HUES48 (cell line): ENCODE measurements around the gene PXK.
"Not testable (repeated sequence)": the region's sequence is repeated elsewhere in the genome, so short reads cannot be mapped to it uniquely, and the experiment has no call there.

ENCODE experiments used
- H3K27ac ChIP-seq: one replicate; pipeline ENCODE4 v1.7.0; 2013; ENCODE audit warnings: low read depth, low read length, inconsistent platforms
- H3K27me3 ChIP-seq: 2 replicates; pipeline ENCODE4 v1.6.1; 2013; ENCODE audit warnings: mild to moderate bottlenecking, low read length; ENCODE audit not compliant: control insufficient read depth, insufficient read depth
- H3K36me3 ChIP-seq: 2 replicates; pipeline ENCODE4 v1.6.1; 2013; ENCODE audit warnings: low read length; ENCODE audit not compliant: control insufficient read depth, insufficient read depth
- H3K4me1 ChIP-seq: 2 replicates; pipeline ENCODE4 v1.6.1; 2013; ENCODE audit warnings: mild to moderate bottlenecking, low read length; ENCODE audit not compliant: control insufficient read depth, insufficient read depth
- H3K4me3 ChIP-seq: 2 replicates; pipeline ENCODE4 v1.5.1; 2013; ENCODE audit warnings: mild to moderate bottlenecking, low read depth, low read length
- H3K9ac ChIP-seq: 2 replicates; pipeline ENCODE4 v1.6.1; 2013; ENCODE audit warnings: mild to moderate bottlenecking, low read depth, low read length, moderate library complexity
- H3K9me3 ChIP-seq: 2 replicates; pipeline ENCODE4 v1.6.1; 2013; ENCODE audit warnings: low read length; ENCODE audit not compliant: control insufficient read depth, insufficient read depth

Gene PXK

GRCh38 chr3:58434511-58434910, 101.8 kb downstream of the PXK start:
- Histone ChIP-seq H3K27me3 (no peaks in the 10 kb centered on the region), H3K9me3 (no peaks in the 10 kb centered on the region), H3K36me3 (peaks cover 27% of the 10 kb centered on the region), H3K9ac (peak overlapping the region; percentile 21), H3K27ac (peak overlapping the region; percentile 70), H3K4me1 (peaks cover 22% of the 10 kb centered on the region), H3K4me3 (peak overlapping the region; percentile 34)

DNA sequence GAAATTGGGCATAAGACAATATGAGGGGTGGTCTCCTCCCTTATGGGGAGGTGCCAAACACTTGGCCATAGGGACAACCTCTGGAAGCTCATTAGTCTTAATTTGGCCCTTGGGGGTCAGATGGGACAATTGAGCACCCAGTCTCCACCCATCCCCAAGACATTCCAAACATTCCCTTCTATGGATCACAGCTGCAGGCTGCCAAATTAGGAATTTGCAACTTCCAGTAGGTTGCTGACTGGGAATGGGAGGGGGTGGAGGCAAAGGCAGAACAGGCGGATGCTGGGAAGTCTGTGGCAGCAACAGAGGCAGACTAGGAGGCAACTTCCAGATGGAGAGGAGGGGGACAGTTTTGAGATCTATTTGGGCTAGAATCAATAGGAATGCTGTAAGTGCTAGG, 102.3 kb downstream of the PXK start:
- Histone ChIP-seq H3K4me1 (peaks cover 22% of the 10 kb centered on the region), H3K9ac (no peak overlapping the region), H3K27ac (peak overlapping the region; percentile 70), H3K9me3 (no peaks in the 10 kb centered on the region), H3K4me3 (no peak overlapping the region; the same call in 1 of the 2 replicates), H3K27me3 (no peaks in the 10 kb centered on the region), H3K36me3 (peaks cover 23% of the 10 kb centered on the region)

GRCh38 chr3:58437276-58437675, 104.6 kb downstream of the PXK start:
- H3K36me3 ChIP-seq, H3K9ac ChIP-seq, H3K4me3 ChIP-seq, H3K27me3 ChIP-seq, H3K9me3 ChIP-seq: not testable (repeated sequence)
- H3K4me1 ChIP-seq: peaks cover 36% of the 10 kb centered on the region
- peak overlapping the region; percentile 61 for H3K27ac ChIP-seq

DNA sequence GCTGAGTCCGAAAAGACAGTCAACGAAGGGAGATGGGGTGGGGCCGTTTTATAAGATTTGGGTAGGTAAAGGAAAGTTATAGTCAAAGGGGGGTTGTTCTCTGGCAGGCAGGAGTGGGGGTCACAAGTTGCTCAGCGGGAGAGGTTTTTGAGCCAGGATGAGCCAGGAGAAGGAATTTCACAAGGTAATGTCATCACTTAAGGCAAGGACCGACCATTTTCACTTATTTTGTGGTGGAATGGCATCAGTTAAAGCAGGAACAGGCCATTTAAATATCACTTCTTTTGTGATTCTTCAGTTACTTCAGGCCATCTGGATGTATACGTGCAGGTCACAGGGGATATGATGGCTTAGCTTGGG, 108.3 kb downstream of the PXK start:
- Histone ChIP-seq H3K4me1 (peaks cover 20% of the 10 kb centered on the region), H3K27ac (peak overlapping the region; percentile 58)
- H3K4me3 ChIP-seq, H3K9ac ChIP-seq, H3K36me3 ChIP-seq, H3K27me3 ChIP-seq, H3K9me3 ChIP-seq: not testable (repeated sequence)

DNA sequence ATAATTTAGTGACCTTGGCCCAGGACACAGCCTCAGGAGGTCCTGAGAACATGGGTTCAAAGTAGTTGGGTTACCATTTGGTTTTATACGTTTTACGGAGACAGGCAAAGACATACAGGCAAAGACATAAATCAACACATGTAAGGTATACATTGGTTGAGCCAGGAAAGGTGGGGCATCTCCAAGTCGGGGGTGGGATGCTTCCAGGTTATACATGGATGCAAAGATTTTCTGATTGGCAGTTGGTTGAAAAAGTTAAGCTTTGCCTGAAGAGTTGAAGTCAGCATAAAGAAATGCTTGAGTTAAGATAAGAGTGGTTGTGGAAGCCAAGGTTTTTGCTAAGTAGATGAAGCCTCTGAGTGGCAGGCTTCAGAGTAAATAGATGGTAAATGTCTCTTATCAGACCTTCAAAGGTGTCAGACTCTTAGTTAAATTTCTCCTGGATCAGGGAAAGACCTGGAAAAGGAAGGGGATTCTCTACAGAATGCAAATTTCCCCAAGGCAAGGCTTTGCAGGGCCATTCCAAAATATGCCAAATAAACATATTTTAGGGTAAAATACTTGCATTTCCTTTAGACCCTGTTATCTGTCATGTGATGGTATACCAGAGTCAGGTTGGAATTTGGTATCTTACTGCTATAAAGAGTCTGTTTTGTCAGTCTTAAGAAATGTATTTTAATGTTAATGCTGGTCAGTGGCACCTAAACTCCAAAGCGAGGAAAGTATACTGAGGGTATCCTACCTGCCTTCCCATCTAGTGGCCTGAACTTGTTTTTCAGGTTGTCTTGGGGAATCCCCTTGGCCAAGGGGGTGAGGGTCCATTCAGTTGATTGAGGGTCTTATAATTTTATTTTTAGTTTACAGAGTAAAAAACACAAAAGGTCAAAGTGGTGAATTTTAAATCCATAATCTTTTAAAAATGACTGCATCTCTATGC, 109.1 kb downstream of the PXK start:
- Histone ChIP-seq H3K27me3 (no peaks in the 10 kb centered on the region), H3K9ac (no peak overlapping the region), H3K9me3 (no peaks in the 10 kb centered on the region), H3K4me1 (peaks cover 20% of the 10 kb centered on the region), H3K4me3 (no peak overlapping the region), H3K27ac (peak overlapping the region; percentile 58), H3K36me3 (no peaks in the 10 kb centered on the region)

GRCh38 chr3:58452176-58452575, 119.5 kb downstream of the PXK start:
- H3K36me3 ChIP-seq: no peaks in the 10 kb centered on the region
- H3K27ac ChIP-seq: no peak overlapping the region
- H3K4me1 ChIP-seq: no peaks in the 10 kb centered on the region
- H3K9me3 ChIP-seq: no peaks in the 10 kb centered on the region; the same call in 1 of the 2 replicates
- H3K9ac ChIP-seq: no peak overlapping the region
- no peak overlapping the region for H3K4me3 ChIP-seq
- H3K27me3 ChIP-seq: no peaks in the 10 kb centered on the region

DNA sequence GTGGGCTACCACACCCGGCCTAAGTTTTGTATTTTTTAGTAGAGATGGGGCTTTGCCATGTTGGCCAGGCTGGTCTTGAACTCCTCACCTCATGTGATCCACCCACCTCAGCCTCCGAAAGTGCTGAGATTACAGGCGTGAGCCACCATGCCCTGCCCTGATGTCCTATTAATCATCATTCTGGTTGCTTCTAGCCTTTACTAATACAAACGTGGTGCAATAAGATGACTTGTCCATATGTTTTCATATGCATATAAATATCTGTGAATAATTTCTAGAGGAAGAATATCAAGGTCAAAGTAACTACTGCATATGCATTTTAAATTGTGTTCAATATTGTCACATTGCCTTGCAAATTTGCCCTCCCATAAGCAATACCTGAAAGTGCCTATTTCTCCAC, 126.5 kb downstream of the PXK start:
- H3K9ac ChIP-seq: no peak overlapping the region
- no peak overlapping the region for H3K27ac ChIP-seq
- no peak overlapping the region for H3K4me3 ChIP-seq
- no peaks in the 10 kb centered on the region for H3K27me3 ChIP-seq
- H3K9me3 ChIP-seq: no peaks in the 10 kb centered on the region; the same call in 1 of the 2 replicates
- H3K4me1 ChIP-seq: peaks cover 5% of the 10 kb centered on the region
- H3K36me3 ChIP-seq: no peaks in the 10 kb centered on the region

GRCh38 chr3:58462829-58463180, 130.1 kb downstream of the PXK start:
- Histone ChIP-seq H3K27ac (peak overlapping the region; percentile 57), H3K36me3 (no peaks in the 10 kb centered on the region), H3K9ac (no peak overlapping the region), H3K4me1 (peaks cover 5% of the 10 kb centered on the region), H3K4me3 (no peak overlapping the region), H3K27me3 (no peaks in the 10 kb centered on the region), H3K9me3 (no peaks in the 10 kb centered on the region)

- Histone ChIP-seq H3K27me3 (no peaks in the 10 kb centered on the region), H3K4me1 (peaks cover 5% of the 10 kb centered on the region), H3K27ac (peak overlapping the region; percentile 57), H3K36me3 (no peaks in the 10 kb centered on the region), H3K4me3 (no peak overlapping the region), H3K9me3 (no peaks in the 10 kb centered on the region), H3K9ac (no peak overlapping the region)
These were observed 130.7 kb downstream of the PXK start for GRCh38 chr3:58463181-58463941.

DNA sequence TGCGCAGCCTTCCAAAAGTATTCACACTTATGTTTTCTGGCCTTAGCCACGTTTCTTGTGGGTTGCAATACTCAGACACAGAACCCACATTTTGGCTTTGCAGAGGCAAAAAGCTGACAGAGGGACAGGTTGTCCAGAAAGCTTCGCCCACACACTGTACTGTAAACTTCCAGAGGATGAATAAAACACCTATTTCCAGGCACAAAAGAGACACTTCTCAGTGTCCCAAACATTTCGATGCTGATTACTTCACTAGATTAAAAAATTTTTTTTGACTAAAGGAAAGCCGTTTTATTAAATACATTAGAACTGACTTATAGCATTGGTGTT, 131.2 kb downstream of the PXK start:
- Histone ChIP-seq H3K4me1 (peaks cover 5% of the 10 kb centered on the region), H3K4me3 (no peak overlapping the region), H3K27ac (no peak overlapping the region), H3K9ac (no peak overlapping the region), H3K36me3 (no peaks in the 10 kb centered on the region), H3K27me3 (no peaks in the 10 kb centered on the region), H3K9me3 (no peaks in the 10 kb centered on the region)

- Histone ChIP-seq H3K4me1 (peaks cover 5% of the 10 kb centered on the region), H3K9me3 (no peaks in the 10 kb centered on the region), H3K36me3 (no peaks in the 10 kb centered on the region), H3K9ac (no peak overlapping the region), H3K27me3 (no peaks in the 10 kb centered on the region), H3K4me3 (no peak overlapping the region), H3K27ac (no peak overlapping the region)
These were observed 132.2 kb downstream of the PXK start for GRCh38 chr3:58464866-58465265.
